Natural killer cell (primary cell): ENCODE data around the gene PDE6G. TPM values are rescaled to one million over a fixed set of nuclear protein-coding genes. Genes with fewer than 3 reads are reported as not detected.

Experiments
- ATAC-seq, 3 donors: fragments of 150-1000 bp in 2 of 3; fragments of 200-7000 bp in 1 of 3; cut with Tn5 transposase; 1 replicate in 1 of 3; 2 replicates in 2 of 3; pipeline ENCODE4 v1.10.0; 2021; ENCODE audit warnings: mild to moderate bottlenecking in 2 of 3, moderate library complexity in 2 of 3
- DNase-seq, 2 donors: peaks; one replicate each; pipeline versions ENCODE4 v3.0.0 to v3.0.0-alpha.2; 2013 to 2021; ENCODE audit warnings: mixed read lengths in 1 of 2
- H3K27ac ChIP-seq: one replicate; pipeline ENCODE4 v1.5.1; 2013; ENCODE audit warnings: mild to moderate bottlenecking, low read length
- H3K27me3 ChIP-seq: one replicate; pipeline ENCODE4 v1.6.1; 2013; ENCODE audit warnings: low read length; ENCODE audit not compliant: control insufficient read depth, insufficient read depth
- H3K36me3 ChIP-seq: one replicate; pipeline ENCODE4 v1.6.1; 2013; ENCODE audit warnings: low read length; ENCODE audit not compliant: control insufficient read depth, insufficient read depth
- H3K4me1 ChIP-seq: one replicate; pipeline ENCODE4 v1.6.1; 2013; ENCODE audit warnings: low read length; ENCODE audit not compliant: control insufficient read depth, insufficient read depth
- H3K4me3 ChIP-seq: one replicate; pipeline ENCODE4 v1.5.1; 2013; ENCODE audit warnings: low read length
- H3K9me3 ChIP-seq: one replicate; pipeline ENCODE4 v1.6.1; 2013; ENCODE audit warnings: low read length; ENCODE audit not compliant: control insufficient read depth, insufficient read depth
- H3K27ac Mint-ChIP-seq, 2 donors: one replicate each; pipeline ENCODE4 v1.8.0; 2022; ENCODE audit warnings: mild to moderate bottlenecking in 2 of 2, mixed read lengths in 2 of 2, moderate library complexity in 1 of 2
- H3K27me3 Mint-ChIP-seq, 2 donors: one replicate each; pipeline ENCODE4 v1.8.0; 2022; ENCODE audit warnings: low read depth in 2 of 2, mixed read lengths in 2 of 2
- H3K36me3 Mint-ChIP-seq: one replicate; pipeline ENCODE4 v1.8.0; 2022; ENCODE audit warnings: mixed read lengths
- H3K4me1 Mint-ChIP-seq, 2 donors: one replicate each; pipeline ENCODE4 v1.8.0; 2022; ENCODE audit warnings: mixed read lengths in 2 of 2
- H3K4me3 Mint-ChIP-seq: one replicate; pipeline ENCODE4 v1.8.0; 2022; ENCODE audit warnings: mild to moderate bottlenecking, moderate library complexity, mixed read lengths
- H3K9me3 Mint-ChIP-seq, 2 donors: one replicate each; pipeline ENCODE4 v1.8.0; 2022; ENCODE audit warnings: mixed read lengths in 2 of 2
- CTCF ChIP-seq: fragments of 200-600 bp; IDR thresholded peaks from one replicate; pipeline ENCODE4 v1.8.0; 2022; ENCODE audit warnings: antibody characterized with exemption
- WGBS: methylation state at CpG from one replicate; pipeline ENCODE4 v1.1.7; 2013; ENCODE audit warnings: missing lambda C conversion rate; ENCODE audit not compliant: insufficient coverage; 5-methylcytosine and 5-hydroxymethylcytosine counted together
- intact Hi-C: fragments of 100-400 bp; cut with micrococcal nuclease; formaldehyde crosslinking; loops from one replicate; pipeline ENCODE4 v1.14.2; 2022
- total RNA-seq, 4 donors: library from RNA; stranded (reverse); fragments of 120-200 nt in 1 of 4; gene quantifications; one replicate each; pipeline versions ENCODE4 v1.2.3 to v1.2.4, GENCODE V29; 2013 to 2022

PDE6G gene
- total RNA-seq, 3 donors from 2014 or later (not counting 1 experiment from before 2014, with no cell fraction given), result 21.9 to 42.8 (median 26.6) TPM

- Mint-ChIP-seq H3K4me3 (no peak overlapping the region), H3K4me1 (peaks cover 9 to 31% of the 10 kb centered on the region in 2 donors), H3K9me3 (no peaks in the 10 kb centered on the region), H3K27ac (peak overlapping the region in 1 of 2 donors; percentile 47), H3K36me3 (no peaks in the 10 kb centered on the region), H3K27me3 (no peaks in the 10 kb centered on the region)
- Histone ChIP-seq H3K36me3 (peaks cover 65% of the 10 kb centered on the region), H3K4me1 (peaks cover 6% of the 10 kb centered on the region), H3K27me3 (no peaks in the 10 kb centered on the region), H3K27ac (no peak overlapping the region), H3K4me3 (no peak overlapping the region), H3K9me3 (no peaks in the 10 kb centered on the region)
- WGBS, result 96% methylated on average over 19 of the region's 19 CpGs
- no peak for ATAC-seq
- no peak for TF ChIP-seq CTCF
- no peak for DNase-seq
- intact Hi-C loops, result loop anchor here (10.0 kb wide), 1 partner anchor 95 kb away; the partner anchor contains the start of gene ACTG1
These were observed 46.6 kb downstream of the PDE6G start for GRCh38 chr17:81609541-81610311.

- peaks cover 8% of the 10 kb centered on the region for H3K36me3 Mint-ChIP-seq
- Histone ChIP-seq H3K4me3 (no peak overlapping the region), H3K4me1 (peaks cover 3% of the 10 kb centered on the region), H3K9me3 (no peaks in the 10 kb centered on the region), H3K27me3 (no peaks in the 10 kb centered on the region), H3K27ac (no peak overlapping the region), H3K36me3 (peaks cover 72% of the 10 kb centered on the region)
- 97% methylated on average over 13 of the region's 13 CpGs for WGBS
- H3K4me3 Mint-ChIP-seq, result no peak overlapping the region
- H3K27me3 Mint-ChIP-seq, result no peaks in the 10 kb centered on the region
- DNase-seq, result no peak
- intact Hi-C loops, result loop anchor here (10.0 kb wide), 1 partner anchor 94 kb away; the partner anchor contains the start of gene ACTG1
- TF ChIP-seq CTCF, result no peak
- H3K9me3 Mint-ChIP-seq, result no peaks in the 10 kb centered on the region
- H3K27ac Mint-ChIP-seq, result peak overlapping the region; percentile 14 to 47
- no peak for ATAC-seq
- H3K4me1 Mint-ChIP-seq, result peaks cover 9 to 26% of the 10 kb centered on the region in 2 donors
These were observed 47.7 kb downstream of the PDE6G start for GRCh38 chr17:81608605-81609004.

GRCh38 chr17:81608082-81608481 lies 48.3 kb downstream of the PDE6G start:
- H3K36me3 ChIP-seq, result peaks cover 70% of the 10 kb centered on the region
- peaks cover 3% of the 10 kb centered on the region for H3K4me1 ChIP-seq
- H3K27ac ChIP-seq, result peak overlapping the region; percentile 15
- TF ChIP-seq CTCF, result no peak
- no peak for DNase-seq
- no peak overlapping the region for H3K4me3 ChIP-seq
- Mint-ChIP-seq H3K36me3 (peaks cover 9% of the 10 kb centered on the region), H3K4me3 (no peak overlapping the region), H3K4me1 (peaks cover 4 to 24% of the 10 kb centered on the region in 2 donors), H3K27ac (peak overlapping the region; percentile 14 to 47), H3K9me3 (no peaks in the 10 kb centered on the region), H3K27me3 (no peaks in the 10 kb centered on the region)
- WGBS, result 81% methylated on average over 4 of the region's 4 CpGs
- H3K27me3 ChIP-seq, result no peaks in the 10 kb centered on the region
- H3K9me3 ChIP-seq, result no peaks in the 10 kb centered on the region
- peak; percentile 56 to 81 (median 64) for ATAC-seq
- intact Hi-C loops, result loop anchor here (10.0 kb wide), 1 partner anchor 93 kb away; the partner anchor contains the start of gene ACTG1
